Neutrophil (primary cell): Measurements from ENCODE around the gene MT1HL1.

Experiments used
- H3K27ac ChIP-seq: fragments of 200-600 bp; sonication (generic); 2 replicates; pipeline ENCODE4 v1.5.1; 2016; ENCODE audit warnings: mild to moderate bottlenecking, moderate library complexity
- H3K27me3 ChIP-seq: fragments of 200-600 bp; sonication (generic); 2 replicates; pipeline ENCODE4 v1.6.0; 2016; ENCODE audit warnings: mild to moderate bottlenecking
- H3K36me3 ChIP-seq: fragments of 200-600 bp; sonication (generic); 2 replicates; pipeline ENCODE4 v1.5.1; 2017
- H3K4me1 ChIP-seq, 2 experiments: fragments of 200-600 bp in 1 of 2; sonication (generic) in 1 of 2; 1 replicate in 1 of 2; 2 replicates in 1 of 2; pipeline versions ENCODE4 v1.5.1 to v1.6.1; 2013 to 2016; ENCODE audit warnings: low read depth in 1 of 2, low read length in 1 of 2, mild to moderate bottlenecking in 1 of 2, moderate library complexity in 1 of 2; ENCODE audit not compliant: control insufficient read depth in 1 of 2, insufficient read depth in 1 of 2
- H3K4me3 ChIP-seq, 2 experiments: fragments of 200-600 bp in 1 of 2; sonication (generic) in 1 of 2; 1 replicate in 1 of 2; 2 replicates in 1 of 2; pipeline ENCODE4 v1.5.1; 2013 to 2016; ENCODE audit warnings: low read depth in 1 of 2, low read length in 1 of 2, mild to moderate bottlenecking in 1 of 2, moderate library complexity in 1 of 2
- H3K9me3 ChIP-seq: fragments of 200-600 bp; sonication (generic); 2 replicates; pipeline ENCODE4 v1.5.1; 2016
- TF ChIP-seq, protein P1 (sequence below): fragments of 200-600 bp; sonication (generic); IDR thresholded peaks from 2 replicates; pipeline ENCODE4 v1.5.1; 2016; ENCODE audit warnings: antibody characterized with exemption

Gene MT1HL1

DNA sequence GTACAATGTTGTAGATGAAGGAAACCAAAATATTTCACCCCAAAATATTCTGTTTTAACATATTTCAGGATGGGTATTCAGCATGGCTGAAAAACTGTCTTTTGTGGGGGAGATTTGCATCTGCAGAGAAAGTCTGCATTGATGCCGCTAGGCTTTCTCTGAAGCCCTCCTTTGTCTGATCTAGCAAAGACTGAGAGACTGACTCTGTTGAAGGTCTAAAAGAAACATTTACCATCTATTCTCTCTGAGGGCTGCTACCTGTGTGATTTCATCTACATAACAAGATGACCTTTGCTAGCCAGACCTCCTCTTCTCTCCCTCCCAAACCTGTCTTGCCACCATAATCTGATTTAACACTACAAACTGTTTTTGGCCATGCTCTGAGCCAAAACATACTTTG, 12.4 kb upstream of the MT1HL1 start:
- TF ChIP-seq, protein P1, sequence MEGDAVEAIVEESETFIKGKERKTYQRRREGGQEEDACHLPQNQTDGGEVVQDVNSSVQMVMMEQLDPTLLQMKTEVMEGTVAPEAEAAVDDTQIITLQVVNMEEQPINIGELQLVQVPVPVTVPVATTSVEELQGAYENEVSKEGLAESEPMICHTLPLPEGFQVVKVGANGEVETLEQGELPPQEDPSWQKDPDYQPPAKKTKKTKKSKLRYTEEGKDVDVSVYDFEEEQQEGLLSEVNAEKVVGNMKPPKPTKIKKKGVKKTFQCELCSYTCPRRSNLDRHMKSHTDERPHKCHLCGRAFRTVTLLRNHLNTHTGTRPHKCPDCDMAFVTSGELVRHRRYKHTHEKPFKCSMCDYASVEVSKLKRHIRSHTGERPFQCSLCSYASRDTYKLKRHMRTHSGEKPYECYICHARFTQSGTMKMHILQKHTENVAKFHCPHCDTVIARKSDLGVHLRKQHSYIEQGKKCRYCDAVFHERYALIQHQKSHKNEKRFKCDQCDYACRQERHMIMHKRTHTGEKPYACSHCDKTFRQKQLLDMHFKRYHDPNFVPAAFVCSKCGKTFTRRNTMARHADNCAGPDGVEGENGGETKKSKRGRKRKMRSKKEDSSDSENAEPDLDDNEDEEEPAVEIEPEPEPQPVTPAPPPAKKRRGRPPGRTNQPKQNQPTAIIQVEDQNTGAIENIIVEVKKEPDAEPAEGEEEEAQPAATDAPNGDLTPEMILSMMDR: no peak
- Histone ChIP-seq H3K4me3 (no peak overlapping the region), H3K36me3 (no peaks in the 10 kb centered on the region), H3K9me3 (no peaks in the 10 kb centered on the region), H3K4me1 (no peaks in the 10 kb centered on the region), H3K27ac (no peak overlapping the region), H3K27me3 (no peaks in the 10 kb centered on the region)

DNA sequence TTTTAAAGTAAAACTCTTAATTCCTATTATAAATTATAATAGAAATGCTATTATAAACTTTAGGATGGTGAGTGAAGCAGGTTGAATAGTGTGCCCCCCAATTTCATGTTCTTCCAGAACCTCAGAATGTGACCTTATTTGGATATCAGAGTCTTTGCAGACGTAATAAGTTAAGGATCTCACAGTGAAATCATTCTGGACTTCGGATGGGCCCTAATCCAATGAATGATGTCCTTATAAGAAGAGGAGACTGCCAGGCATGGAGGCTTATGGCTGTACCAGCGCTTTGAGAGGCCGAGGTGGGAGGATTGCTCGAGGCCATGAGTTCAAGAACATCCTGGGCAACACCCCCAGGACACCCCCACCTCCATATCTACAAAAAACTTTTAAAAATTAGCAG, 9.4 kb upstream of the MT1HL1 start:
- Histone ChIP-seq H3K36me3 (no peaks in the 10 kb centered on the region), H3K27me3 (no peaks in the 10 kb centered on the region), H3K4me1 (no peaks in the 10 kb centered on the region), H3K9me3 (no peaks in the 10 kb centered on the region), H3K27ac (no peak overlapping the region), H3K4me3 (no peak overlapping the region)
- TF ChIP-seq, protein P1: no peak

DNA sequence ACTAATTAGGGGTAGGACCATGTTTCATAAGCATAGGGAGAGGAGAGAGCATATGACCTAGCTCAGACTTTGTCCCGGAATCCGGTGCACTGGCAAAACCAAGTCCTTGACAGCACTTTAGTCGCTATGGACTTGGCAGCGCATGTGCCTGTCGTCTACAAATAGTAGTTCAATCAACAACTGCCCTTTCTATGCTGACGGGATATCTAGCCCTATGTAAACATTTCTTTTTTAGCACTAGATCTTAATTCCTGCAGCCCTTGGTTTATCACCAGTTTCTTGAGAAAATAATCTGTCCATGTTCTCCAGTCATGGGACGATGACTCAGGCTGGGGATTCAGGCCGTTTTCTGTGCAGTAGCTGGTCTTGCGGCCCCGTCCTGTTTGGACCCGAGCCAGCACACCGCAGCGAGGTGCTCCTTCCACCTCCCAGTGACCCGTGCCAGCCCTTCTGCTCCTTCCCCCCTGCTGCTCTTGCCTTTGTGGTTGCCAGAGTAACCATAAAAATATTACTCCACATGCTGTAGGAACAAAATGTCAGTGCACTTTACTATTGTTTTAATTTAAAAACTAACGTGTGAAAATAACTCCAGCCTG, 8.6 kb upstream of the MT1HL1 start:
- no peaks in the 10 kb centered on the region for H3K9me3 ChIP-seq
- no peaks in the 10 kb centered on the region for H3K36me3 ChIP-seq
- no peak overlapping the region for H3K27ac ChIP-seq
- no peaks in the 10 kb centered on the region for H3K27me3 ChIP-seq
- TF ChIP-seq, protein P1: no peak
- no peak overlapping the region for H3K4me3 ChIP-seq
- no peaks in the 10 kb centered on the region for H3K4me1 ChIP-seq

DNA sequence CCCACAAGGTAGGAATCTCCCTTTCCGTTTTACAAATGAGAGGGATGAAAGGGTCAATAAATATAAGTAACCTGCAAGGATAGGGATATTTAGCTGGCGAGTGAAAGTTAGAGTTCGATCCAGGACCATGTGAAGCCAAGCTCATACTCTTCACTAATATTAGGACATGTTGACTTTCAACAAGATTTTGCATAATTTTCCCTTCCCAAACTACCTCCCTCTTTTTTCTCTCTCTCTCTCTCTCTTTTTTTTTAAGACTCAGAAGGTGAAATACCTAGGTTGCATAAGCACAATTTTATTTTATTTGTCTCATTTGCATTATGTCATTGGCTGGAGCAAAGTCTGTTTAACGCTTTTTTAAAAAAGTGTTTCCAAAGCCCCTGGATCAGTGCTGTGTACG, 8.1 kb upstream of the MT1HL1 start:
- H3K4me1 ChIP-seq: no peaks in the 10 kb centered on the region
- no peaks in the 10 kb centered on the region for H3K36me3 ChIP-seq
- TF ChIP-seq, protein P1: no peak
- no peak overlapping the region for H3K27ac ChIP-seq
- no peaks in the 10 kb centered on the region for H3K27me3 ChIP-seq
- no peak overlapping the region for H3K4me3 ChIP-seq
- H3K9me3 ChIP-seq: no peaks in the 10 kb centered on the region

DNA sequence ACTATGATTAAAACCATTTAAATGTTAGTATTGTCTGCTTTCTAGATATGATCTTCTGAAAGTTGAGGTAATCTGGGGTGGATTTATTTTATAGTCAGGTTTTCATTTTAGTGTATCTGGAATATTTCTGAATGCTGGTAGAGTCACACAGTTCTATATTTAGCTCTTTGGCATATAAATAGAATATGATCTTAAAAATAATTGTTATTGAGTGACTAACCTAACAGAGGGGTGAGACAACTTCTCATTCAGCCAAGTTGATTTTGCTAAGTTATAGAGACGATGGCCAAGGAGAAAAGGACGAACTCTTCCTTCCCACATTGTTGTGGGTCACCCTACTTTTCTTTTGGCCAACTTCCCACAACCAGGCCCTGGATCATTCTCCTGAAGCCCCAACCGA, 7.2 kb upstream of the MT1HL1 start:
- H3K9me3 ChIP-seq: no peaks in the 10 kb centered on the region
- H3K4me1 ChIP-seq: no peaks in the 10 kb centered on the region
- H3K27me3 ChIP-seq: no peaks in the 10 kb centered on the region
- TF ChIP-seq, protein P1: no peak
- no peaks in the 10 kb centered on the region for H3K36me3 ChIP-seq
- no peak overlapping the region for H3K27ac ChIP-seq
- H3K4me3 ChIP-seq: no peak overlapping the region

DNA sequence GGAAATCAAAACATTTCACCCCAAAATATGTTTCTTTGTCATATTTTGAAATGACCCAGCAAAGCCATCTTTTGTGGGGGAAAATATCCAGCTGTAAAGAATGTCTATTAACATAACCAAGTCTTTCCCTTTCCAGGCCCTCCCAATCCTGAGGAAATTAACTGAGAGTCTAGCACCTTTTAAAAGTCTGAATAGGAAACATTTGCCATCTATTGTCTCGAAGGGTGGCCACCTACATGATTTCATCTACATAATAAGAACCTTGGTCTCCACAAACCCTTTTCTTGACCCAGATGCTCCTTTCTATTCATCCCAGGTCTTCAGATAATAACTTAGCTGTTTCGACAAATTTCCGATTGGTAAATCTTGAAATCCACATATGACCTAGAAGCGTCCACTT, 5.4 kb upstream of the MT1HL1 start:
- no peak overlapping the region for H3K27ac ChIP-seq
- H3K4me3 ChIP-seq: no peak overlapping the region
- H3K9me3 ChIP-seq: no peaks in the 10 kb centered on the region
- H3K27me3 ChIP-seq: no peaks in the 10 kb centered on the region
- no peaks in the 10 kb centered on the region for H3K4me1 ChIP-seq
- TF ChIP-seq, protein P1: no peak
- no peaks in the 10 kb centered on the region for H3K36me3 ChIP-seq
